GM23248 (cell line): ENCODE measurements around the gene GNG5. TPM values are rescaled to one million over a fixed set of nuclear protein-coding genes. Genes with fewer than 3 reads are reported as not detected.
A peak's percentile ranks its signal among the peaks of the same experiment; 100 is the strongest.
"Not testable (repeated sequence)": the region's sequence is repeated elsewhere in the genome, so short reads cannot be mapped to it uniquely, and the experiment has no call there.

Experiments used
- DNase-seq: peaks from one replicate; pipeline ENCODE4 v3.0.0-alpha.2; 2015
- H2AFZ ChIP-seq: fragments of 200-600 bp; sonication (generic); 2 replicates; pipeline ENCODE4 v1.6.1; 2016; ENCODE audit warnings: antibody characterized with exemption
- H3F3A ChIP-seq: fragments of 200-600 bp; sonication (generic); 2 replicates; pipeline ENCODE4 v1.6.1; 2016; ENCODE audit warnings: mild to moderate bottlenecking, antibody characterized with exemption, mixed run types; ENCODE audit not compliant: insufficient read depth
- H3K27ac ChIP-seq: fragments of 200-600 bp; sonication (generic); 2 replicates; pipeline ENCODE4 v1.5.1; 2016; ENCODE audit warnings: mild to moderate bottlenecking
- H3K27me3 ChIP-seq: fragments of 200-600 bp; sonication (generic); replicated peaks from 2 replicates; pipeline ENCODE4 v1.6.1; 2016; ENCODE audit warnings: mild to moderate bottlenecking; ENCODE audit not compliant: insufficient read depth
- H3K36me3 ChIP-seq: fragments of 200-600 bp; sonication (generic); 2 replicates; pipeline ENCODE4 v1.6.1; 2016; ENCODE audit warnings: low read depth, mild to moderate bottlenecking
- H3K4me1 ChIP-seq: fragments of 200-600 bp; sonication (generic); 2 replicates; pipeline ENCODE4 v1.6.1; 2016; ENCODE audit warnings: mild to moderate bottlenecking; ENCODE audit not compliant: insufficient read depth
- H3K4me2 ChIP-seq: fragments of 200-600 bp; sonication (generic); one replicate; pipeline ENCODE4 v1.6.1; 2016; ENCODE audit warnings: mild to moderate bottlenecking; ENCODE audit not compliant: unreplicated experiment
- H3K4me3 ChIP-seq: fragments of 200-600 bp; sonication (generic); 2 replicates; pipeline ENCODE4 v1.5.1; 2016; ENCODE audit warnings: mild to moderate bottlenecking
- H3K79me2 ChIP-seq: fragments of 200-600 bp; sonication (generic); 2 replicates; pipeline ENCODE4 v1.6.1; 2016; ENCODE audit warnings: mild to moderate bottlenecking; ENCODE audit not compliant: insufficient read depth
- H3K9ac ChIP-seq: fragments of 200-600 bp; sonication (generic); 2 replicates; pipeline ENCODE4 v1.6.1; 2016; ENCODE audit warnings: mild to moderate bottlenecking
- H3K9me2 ChIP-seq: fragments of 200-600 bp; sonication (generic); 2 replicates; pipeline ENCODE4 v1.6.1; 2016; ENCODE audit warnings: mixed run types, mild to moderate bottlenecking, moderate library complexity; ENCODE audit not compliant: insufficient read depth
- H3K9me3 ChIP-seq: fragments of 200-600 bp; sonication (generic); one replicate; pipeline ENCODE4 v1.6.1; 2017; ENCODE audit warnings: low read depth
- H4K20me1 ChIP-seq: fragments of 200-600 bp; sonication (generic); 2 replicates; pipeline ENCODE4 v1.6.0; 2016; ENCODE audit not compliant: insufficient read depth
- EZH2 ChIP-seq: fragments of 200-600 bp; sonication (generic); IDR thresholded peaks from 2 replicates; pipeline ENCODE4 v1.6.1; 2018; ENCODE audit warnings: antibody characterized with exemption, mild to moderate bottlenecking; ENCODE audit not compliant: insufficient read depth, poor library complexity, severe bottlenecking
- EZH2phosphoT487 ChIP-seq: fragments of 200-600 bp; sonication (generic); IDR thresholded peaks from 2 replicates; pipeline ENCODE4 v1.6.1; 2018; ENCODE audit warnings: antibody characterized with exemption, moderate library complexity, mild to moderate bottlenecking, low read depth; ENCODE audit not compliant: insufficient read depth
- WGBS, 2 experiments: methylation state at CpG; one replicate each; pipeline ENCODE4 v1.1.6; 2015 to 2017; ENCODE audit warnings: low lambda C conversion rate in 2 of 2, low coverage in 1 of 2; ENCODE audit errors: missing lambda C conversion rate in 2 of 2; 5-methylcytosine and 5-hydroxymethylcytosine counted together
- in situ Hi-C: fragments of 300-500 bp; cut with MboI; formaldehyde crosslinking; loops from 2 replicates; pipeline ENCODE4 v1.15.0; 2020
- polyA plus RNA-seq: library from polyadenylated mRNA; unstranded; fragments of >200 nt; fragmentation: Nextera tagmentation; extraction: Ambion mirVana; gene quantifications from 2 replicates; pipeline ENCODE4 v1.2.1, GENCODE V29; 2016
- total RNA-seq: library from RNA; depleted of rRNA; stranded (reverse); fragments of >200 nt; shearing (Covaris generic); gene quantifications from 2 replicates; pipeline ENCODE4 v1.2.3, GENCODE V29; 2014; rRNA removed

Gene GNG5
- total and polyA plus RNA-seq, 2 experiments from 2014 or later = 38.9 to 400 TPM

DNA sequence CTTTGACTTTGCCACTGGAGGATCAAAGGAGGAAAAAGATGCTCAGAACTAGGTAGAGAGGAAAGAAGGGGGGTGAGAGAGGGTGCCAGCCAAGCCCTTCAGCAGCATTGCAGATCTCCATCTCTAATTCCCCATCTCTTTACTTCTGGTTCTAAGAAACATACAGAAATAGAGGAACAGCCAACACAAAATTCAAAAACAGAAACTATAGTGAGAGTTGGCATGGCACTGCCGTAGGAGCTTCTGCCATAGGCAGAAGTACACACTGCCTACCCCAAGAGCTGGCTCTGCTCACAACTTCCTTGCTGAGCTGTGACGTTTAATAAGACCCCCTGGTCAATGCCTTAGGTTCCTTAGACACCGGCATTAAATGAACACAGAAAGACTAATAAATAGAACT is 53.9 kb downstream of the GNG5 start:
- DNase-seq = no peak
- H2AFZ ChIP-seq = no peak overlapping the region
- H3K9me3 ChIP-seq = no peaks in the 10 kb centered on the region
- no peaks in the 10 kb centered on the region for H4K20me1 ChIP-seq
- H3K4me1 ChIP-seq = 0 out of 2 replicates have a peak, but pooled peaks cover 3% of the 10 kb centered on the region
- no peaks in the 10 kb centered on the region for H3K27me3 ChIP-seq
- no peak overlapping the region for H3K4me3 ChIP-seq
- H3K4me2 ChIP-seq = no peak overlapping the region
- H3K79me2 ChIP-seq = no peaks in the 10 kb centered on the region
- no peak overlapping the region for H3K9ac ChIP-seq
- TF ChIP-seq EZH2 = no peak
- TF ChIP-seq EZH2phosphoT487 = no peak
- in situ Hi-C loops = no loop called here
- H3K27ac ChIP-seq = no peak overlapping the region
- H3K36me3 ChIP-seq = no peaks in the 10 kb centered on the region
- WGBS, 2 experiments = 44 to 50% methylated on average over 3 of the region's 3 CpGs
- H3K9me2 ChIP-seq = no peaks in the 10 kb centered on the region
- no peaks in the 10 kb centered on the region for H3F3A ChIP-seq

DNA sequence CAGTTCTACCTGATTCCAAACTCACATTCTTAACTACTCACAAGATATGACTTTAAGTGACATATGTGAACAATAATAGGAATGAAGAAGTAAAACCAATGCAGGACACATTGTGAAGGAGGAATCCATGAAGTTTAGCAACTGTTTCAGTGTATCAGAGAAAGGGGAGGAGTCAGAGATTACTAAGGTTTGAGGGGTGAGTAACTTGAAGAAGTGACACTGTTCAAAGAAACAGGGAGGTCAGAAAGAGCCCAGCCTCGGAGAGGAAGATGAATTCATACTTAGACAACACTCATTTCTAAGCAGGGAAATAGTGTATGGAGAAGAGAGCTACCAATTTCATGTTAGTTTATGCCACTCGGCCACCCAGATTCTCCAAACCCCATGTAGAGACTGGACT is 55.5 kb downstream of the GNG5 start:
- H3K4me2 ChIP-seq = no peak overlapping the region
- no peak overlapping the region for H3K27ac ChIP-seq
- in situ Hi-C loops = no loop called here
- H3K9ac ChIP-seq = no peak overlapping the region
- TF ChIP-seq EZH2phosphoT487 = no peak
- no peak overlapping the region for H3K4me3 ChIP-seq
- no peaks in the 10 kb centered on the region for H3K9me2 ChIP-seq
- H3F3A ChIP-seq = no peaks in the 10 kb centered on the region
- DNase-seq = peak; percentile 61
- no peaks in the 10 kb centered on the region for H3K79me2 ChIP-seq
- 0 out of 2 replicates have a peak, but pooled peaks cover 3% of the 10 kb centered on the region for H3K4me1 ChIP-seq
- no peaks in the 10 kb centered on the region for H3K36me3 ChIP-seq
- H4K20me1 ChIP-seq = no peaks in the 10 kb centered on the region
- H3K9me3 ChIP-seq = no peaks in the 10 kb centered on the region
- WGBS, 2 experiments = 25 to 45% methylated on average over 2 of the region's 2 CpGs
- H3K27me3 ChIP-seq = no peaks in the 10 kb centered on the region
- peak overlapping the region; percentile 10; the same call in 1 of the 2 replicates for H2AFZ ChIP-seq

GRCh38 chr1:84448704-84449103 is 57.7 kb downstream of the GNG5 start:
- 82 to 84% methylated on average over 3 of the region's 3 CpGs for WGBS, 2 experiments
- H3F3A ChIP-seq, H3K4me2 ChIP-seq, H3K4me1 ChIP-seq, H3K36me3 ChIP-seq, H4K20me1 ChIP-seq, H3K9me3 ChIP-seq, H3K9ac ChIP-seq, H2AFZ ChIP-seq, H3K4me3 ChIP-seq, H3K79me2 ChIP-seq, DNase-seq, H3K27me3 ChIP-seq, H3K27ac ChIP-seq, H3K9me2 ChIP-seq: not testable (repeated sequence)
- in situ Hi-C loops = loop anchor here (10.0 kb wide), 1 partner anchor 326 kb away; no protein-coding TSS in a partner anchor

Other genes starting within 250 kb of the GNG5 start
- gene SAMD13, start 204.9 kb downstream of the GNG5 start, total RNA-seq = 0.51 and 0.65 TPM in 2 replicates
- 0.71 and 0.78 TPM in 2 replicates for gene SAMD13, start 204.9 kb downstream of the GNG5 start, polyA plus RNA-seq
- gene DNASE2B, start 108.1 kb downstream of the GNG5 start, total RNA-seq = not detected in 2 replicates
- gene DNASE2B, start 108.1 kb downstream of the GNG5 start, polyA plus RNA-seq = not detected in 2 replicates
- 18.8 and 33.0 TPM in 2 replicates for gene RPF1, start 27.3 kb downstream of the GNG5 start, total RNA-seq
- 29.6 and 32.6 TPM in 2 replicates for gene RPF1, start 27.3 kb downstream of the GNG5 start, polyA plus RNA-seq
- not detected in 2 replicates for gene SPATA1, start 195 bp downstream of the GNG5 start, total RNA-seq
- gene SPATA1, start 195 bp downstream of the GNG5 start, polyA plus RNA-seq = 0.68 and 1.0 TPM in 2 replicates
- 13.5 and 22.9 TPM in 2 replicates for gene CTBS, start 67.9 kb upstream of the GNG5 start, total RNA-seq
- gene CTBS, start 67.9 kb upstream of the GNG5 start, polyA plus RNA-seq = 52.4 and 53.7 TPM in 2 replicates
- 15.3 and 15.7 TPM in 2 replicates for gene SSX2IP, start 183.9 kb upstream of the GNG5 start, total RNA-seq
- gene SSX2IP, start 183.9 kb upstream of the GNG5 start, polyA plus RNA-seq = 11.3 and 14.5 TPM in 2 replicates